HG02885 (cell line): ENCODE results near the gene PSMG4.

Experiments used
- ATAC-seq: cut with Tn5 transposase; IDR thresholded peaks from one replicate; pipeline ENCODE4 v1.9.1; 2021; ENCODE audit warnings: mild to moderate bottlenecking; ENCODE audit not compliant: unreplicated experiment, poor library complexity

Gene PSMG4

DNA sequence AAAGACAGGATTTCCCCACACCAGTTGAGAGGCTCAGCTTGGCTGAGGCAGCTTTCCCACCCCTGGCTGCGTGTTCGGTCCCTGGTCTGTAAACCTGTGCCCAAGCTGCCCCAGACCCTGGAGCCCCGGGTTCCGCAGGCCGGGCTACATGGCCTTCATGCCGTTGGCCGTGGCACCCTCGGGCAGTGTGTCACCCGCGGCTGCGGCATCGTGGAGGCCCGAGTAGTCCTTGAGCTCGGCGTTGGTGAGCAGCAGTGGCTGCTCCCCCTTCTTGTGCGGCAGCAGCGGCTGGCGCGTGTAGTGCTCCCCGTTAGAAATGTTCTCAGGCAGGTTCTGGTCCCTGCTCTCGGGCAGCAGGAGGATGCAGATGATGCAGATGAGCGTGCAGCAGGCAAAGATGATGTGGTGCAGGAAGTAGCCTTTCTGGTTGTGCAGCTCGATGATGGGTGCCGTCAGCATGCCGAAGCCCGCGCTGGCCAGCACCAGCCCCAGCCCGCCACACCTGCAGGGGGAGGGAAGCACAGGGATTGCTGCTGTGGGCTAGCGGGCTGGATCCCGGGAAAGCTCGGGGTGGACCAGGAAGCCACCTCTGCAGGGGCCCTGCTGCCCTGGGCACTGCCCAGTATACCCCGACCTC, 14.3 kb downstream of the PSMG4 start:
- ATAC-seq = no peak

DNA sequence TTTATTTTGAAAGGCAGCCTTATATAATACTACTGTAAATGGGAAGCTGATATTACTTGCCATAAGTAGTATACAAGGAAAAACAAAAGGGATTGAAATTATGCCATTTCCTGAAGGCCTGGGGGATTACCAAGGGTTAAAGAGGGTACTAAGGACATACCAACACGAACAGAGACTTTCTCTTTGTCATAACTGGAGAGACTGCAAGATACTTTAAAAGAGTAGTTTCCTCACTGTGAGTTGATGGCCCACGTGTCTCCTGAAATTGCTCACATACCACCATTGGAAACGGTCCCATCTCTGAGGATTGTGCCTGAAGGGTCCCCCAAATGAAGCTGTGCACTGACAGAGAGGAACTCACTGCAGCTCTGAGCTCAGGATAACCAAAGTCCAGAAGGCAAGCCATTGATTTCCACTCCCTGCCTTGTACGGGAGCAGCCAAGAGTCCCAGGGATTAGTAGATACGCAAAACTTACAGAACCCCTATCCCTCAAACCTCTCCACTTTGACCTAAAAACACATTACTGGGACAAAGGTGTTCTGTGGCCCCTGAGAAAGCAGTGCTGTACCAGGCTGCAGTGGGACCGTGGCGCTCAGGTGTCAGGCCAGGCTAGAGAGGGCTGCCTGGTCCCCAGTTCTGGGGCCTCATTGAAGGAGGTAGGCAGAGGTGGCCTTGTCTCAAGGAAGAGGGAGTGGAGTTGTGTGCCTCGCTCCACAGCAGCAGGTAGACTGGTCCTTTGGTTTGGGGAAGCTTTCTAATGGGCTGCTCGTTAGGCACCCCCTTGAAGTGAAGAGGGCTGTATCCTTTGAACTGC, 15.2 kb downstream of the PSMG4 start:
- ATAC-seq = no peak

DNA sequence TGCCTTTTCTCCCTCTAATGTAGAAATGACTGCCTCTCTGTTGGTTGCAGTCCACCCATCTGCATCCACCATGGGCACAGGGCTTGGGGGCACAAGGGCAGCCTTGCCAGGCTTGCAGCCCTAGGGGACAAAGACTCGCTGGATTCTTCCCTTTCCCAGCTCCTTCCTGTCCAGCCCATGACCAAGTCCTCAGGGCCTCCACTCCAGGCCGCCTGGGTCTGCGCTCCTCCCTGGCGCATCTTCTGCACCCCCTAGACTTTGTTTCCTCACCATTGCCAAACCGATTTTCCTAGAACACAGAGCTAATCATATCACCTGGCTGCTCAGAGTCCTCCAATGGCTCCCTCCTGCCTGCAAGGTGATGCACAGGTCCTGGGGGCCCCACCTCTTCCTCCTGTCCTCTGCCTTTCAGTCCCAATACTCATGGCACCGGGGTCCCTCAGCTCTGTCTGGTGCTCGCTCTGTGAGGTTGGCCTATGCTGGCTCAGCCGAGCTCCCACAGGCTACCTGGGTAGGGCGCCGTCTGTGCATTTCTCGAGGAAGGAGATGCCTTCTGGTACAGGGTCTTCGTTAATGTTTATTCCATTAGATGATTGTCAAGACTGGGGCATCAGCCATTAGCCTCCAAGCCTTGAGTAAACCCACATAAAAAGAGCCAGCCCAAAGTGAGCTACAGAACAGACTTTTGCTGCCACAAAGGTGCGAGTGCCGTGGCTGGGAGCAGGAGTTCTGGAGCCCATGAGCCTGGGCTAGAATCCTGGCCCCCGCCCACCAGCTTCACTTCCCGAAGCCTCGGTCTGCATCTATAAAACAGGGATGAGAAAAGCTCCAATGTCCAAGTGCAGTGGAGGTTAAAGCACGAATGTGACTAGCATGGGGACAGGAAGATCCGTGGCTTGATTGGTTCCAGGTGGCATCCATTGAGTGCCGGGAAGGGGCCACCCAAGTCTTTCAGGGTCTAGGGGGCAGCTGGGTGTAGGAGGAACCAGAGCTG, 17.7 kb downstream of the PSMG4 start:
- no peak for ATAC-seq

DNA sequence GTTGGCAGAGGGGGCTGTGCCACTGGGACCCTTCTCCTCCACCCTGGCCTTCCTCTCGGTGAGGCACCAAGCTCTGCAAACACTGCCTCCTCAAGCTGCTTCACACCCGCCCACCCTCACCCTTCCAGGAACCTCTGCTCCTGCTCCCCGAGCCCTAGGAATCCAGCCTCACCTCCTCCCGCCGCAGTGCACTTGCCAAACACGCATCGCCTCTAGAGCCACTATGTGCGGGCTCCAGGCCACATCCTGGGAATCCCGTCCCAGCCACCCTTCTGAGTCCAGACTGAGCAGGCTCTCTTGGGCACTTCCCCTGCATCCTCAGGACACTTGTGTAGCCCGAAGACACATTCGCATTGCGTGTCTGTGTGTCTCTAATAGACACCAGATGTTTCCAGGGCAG, 18.5 kb downstream of the PSMG4 start:
- ATAC-seq = no peak

DNA sequence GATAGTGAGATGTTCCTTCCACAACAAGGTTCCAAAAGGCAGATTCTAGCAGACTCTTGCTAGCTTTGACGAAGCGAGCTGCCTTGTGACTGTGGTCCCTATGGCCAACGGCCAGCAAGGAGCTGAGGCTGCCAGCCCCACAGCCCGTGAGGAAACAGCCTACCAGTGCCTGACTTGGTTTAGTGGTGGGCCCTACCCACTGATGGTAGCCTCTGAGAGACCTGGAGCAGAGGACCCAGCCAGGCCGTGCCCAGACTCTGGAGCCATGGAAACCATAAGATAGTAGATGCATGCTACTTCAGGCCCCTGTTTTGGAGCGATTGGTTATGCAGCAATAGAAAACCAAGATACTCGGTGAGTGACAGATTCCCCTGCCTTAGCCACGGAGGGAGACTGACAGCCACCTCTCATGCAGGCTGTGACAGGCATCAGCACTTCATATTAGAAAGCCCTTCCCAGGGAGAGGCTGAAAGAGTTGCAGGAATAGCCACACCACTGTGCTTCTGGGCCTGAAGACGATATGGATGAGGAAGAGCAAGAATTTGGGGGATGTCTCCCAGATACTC, 19.2 kb downstream of the PSMG4 start:
- no peak for ATAC-seq

DNA sequence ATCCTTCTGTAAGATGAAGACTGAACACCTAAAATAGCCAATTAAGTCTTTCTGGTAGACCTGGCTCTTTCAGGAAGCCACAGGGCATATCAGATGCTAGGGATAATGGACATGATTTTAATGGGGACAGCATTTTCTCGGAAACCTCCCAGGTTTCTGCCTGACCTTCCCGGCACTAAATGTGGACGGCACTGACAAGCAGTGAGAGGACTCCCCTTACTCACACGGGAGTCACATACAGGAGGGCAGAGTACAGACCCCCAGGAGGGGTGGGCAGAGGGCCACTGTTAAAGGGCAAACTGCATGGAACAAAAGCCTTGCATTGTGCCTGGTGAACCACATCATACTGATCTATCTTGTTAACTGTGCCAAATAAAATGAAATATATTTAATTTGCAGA, 19.9 kb downstream of the PSMG4 start:
- no peak for ATAC-seq

DNA sequence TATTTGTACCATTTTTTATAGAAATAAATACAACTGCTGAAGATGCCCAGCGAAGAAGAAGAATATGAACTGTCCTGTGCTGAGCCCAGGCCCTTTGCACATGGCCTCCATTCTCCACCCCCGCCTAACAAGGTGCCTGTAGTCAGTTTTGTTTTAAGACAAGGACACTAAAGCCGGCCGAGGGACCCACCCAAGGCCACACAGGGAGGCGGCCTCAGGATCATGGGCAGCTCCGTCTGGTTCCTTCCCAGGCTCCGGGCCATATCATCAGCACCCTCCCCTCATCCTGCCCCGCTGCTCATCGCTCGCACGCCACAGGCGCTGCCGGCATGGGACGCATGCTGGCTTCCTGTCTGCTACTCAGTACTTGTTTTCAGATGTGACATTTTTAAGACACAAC, 21.3 kb downstream of the PSMG4 start:
- ATAC-seq = no peak

DNA sequence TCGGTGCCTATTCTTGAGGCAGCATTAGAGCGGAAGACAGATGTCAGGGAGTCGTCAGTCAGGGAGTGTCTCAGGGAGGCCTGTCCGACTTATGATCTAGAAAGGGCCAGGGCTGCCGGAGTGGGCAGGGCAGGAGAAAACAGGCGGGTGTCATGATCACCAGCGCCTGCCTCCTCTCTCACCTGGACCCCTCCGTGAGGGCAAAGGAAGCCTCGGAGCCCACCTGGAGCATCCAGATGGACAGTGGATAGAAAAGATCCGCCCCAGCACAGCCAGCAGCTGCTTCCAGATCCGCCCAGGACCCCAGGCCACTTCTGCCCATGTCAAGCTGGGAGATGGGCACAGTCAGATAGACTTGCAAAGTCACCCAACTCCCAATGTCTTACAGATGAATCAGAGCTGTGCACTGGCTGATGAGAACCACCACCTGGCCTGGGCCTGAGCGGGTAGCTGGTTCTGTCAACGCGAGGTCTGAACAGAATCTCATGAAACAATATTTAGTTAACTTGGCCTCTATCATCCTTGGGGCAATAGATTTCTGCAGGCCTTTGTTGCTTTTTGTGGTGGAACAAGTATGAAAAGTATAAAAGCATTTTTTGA, 22.2 kb downstream of the PSMG4 start:
- ATAC-seq = no peak

DNA sequence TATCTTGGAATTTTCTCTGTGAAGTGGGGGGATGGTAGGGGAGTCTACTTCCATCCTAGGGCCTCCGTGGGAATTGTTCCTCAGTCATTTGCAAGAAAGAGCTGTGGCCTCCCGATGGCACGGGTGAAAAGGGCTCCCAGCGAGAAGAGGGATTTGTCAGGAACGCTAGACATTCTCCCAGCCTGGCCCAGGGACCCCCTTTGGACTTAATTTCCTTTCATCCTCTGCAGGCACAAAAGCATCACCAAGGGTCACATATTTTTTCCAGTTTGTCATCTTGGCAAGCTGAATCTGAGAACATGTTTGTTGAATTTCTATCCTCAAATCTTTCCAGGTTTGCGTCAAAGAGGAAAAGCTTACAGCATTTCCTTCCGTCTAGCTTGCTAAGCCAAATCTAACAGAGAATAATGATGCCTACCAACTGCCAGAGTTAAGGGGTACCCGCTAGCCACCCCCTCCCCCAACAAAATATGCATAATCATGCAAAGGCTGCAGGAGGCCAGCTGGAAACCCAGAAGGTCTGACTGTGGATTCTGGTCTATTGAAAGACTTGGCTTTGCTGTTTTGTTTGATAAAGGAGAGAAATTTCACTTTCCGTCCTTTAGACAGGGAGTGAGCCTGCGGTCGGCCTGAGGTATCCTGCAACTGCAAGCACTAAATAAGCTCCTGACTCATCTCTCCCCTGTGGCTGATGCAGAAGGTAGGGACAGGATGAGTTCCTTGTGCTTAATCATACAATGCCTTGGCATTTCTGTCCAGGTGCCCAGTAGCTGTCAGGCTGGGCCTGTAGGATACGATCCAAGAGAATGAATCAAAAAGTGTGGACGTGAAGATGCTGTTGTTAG, 23.1 kb downstream of the PSMG4 start:
- no peak for ATAC-seq

DNA sequence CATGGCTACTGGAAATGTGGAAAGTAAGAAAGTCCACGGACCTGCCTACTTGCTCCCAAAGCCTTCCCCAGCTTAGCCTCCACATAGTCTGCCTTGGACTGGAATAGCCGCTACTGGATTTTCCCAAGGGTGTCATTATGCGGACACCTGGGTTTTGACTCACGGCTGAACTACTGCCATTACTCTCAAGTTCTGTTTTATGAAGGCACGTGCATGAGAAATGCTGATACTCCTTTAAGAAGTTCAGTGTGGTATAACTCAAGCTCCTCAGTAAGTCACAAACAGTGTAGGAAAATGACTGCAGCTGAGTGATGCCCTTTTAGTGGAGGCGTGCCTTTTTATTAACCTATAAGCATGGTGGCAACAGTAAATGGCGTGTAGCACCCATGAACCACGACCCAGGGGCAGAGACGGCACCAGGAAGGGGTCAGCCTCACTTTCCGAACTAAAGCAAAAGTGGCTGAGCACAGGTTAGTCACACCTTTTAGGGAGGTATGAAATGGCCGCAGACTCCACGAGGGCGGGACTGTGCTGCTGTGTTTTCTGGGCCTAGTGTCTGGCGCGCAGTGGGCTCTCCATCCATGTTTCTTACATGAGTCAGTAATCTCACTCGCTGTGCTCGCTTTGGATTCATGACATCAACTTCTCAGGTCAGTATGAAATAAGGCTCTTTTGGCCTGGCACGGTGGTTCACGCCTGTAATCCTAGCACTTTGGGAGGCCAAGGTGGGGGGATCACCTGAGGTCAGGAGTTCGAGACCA, 23.9 kb downstream of the PSMG4 start:
- no peak for ATAC-seq

DNA sequence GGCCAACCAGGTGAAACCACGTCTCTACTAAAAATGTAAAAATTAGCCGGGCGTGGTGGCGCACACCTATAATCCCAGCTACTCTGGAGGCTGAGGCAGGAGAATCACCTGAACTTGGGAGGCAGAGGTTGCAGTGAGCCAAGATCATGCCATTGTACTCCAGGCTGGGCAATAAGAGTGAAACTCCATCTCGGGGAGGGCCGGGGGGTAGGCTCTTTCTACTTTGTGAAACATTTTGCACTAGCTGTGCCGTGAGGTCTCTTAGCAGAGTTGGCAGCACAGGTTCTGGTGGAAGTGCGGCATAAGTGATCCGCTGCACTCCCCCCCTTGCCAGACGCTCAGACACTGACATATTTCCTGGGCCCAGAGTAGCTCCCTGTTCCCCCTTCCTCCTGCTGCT, 24.5 kb downstream of the PSMG4 start:
- no peak for ATAC-seq

DNA sequence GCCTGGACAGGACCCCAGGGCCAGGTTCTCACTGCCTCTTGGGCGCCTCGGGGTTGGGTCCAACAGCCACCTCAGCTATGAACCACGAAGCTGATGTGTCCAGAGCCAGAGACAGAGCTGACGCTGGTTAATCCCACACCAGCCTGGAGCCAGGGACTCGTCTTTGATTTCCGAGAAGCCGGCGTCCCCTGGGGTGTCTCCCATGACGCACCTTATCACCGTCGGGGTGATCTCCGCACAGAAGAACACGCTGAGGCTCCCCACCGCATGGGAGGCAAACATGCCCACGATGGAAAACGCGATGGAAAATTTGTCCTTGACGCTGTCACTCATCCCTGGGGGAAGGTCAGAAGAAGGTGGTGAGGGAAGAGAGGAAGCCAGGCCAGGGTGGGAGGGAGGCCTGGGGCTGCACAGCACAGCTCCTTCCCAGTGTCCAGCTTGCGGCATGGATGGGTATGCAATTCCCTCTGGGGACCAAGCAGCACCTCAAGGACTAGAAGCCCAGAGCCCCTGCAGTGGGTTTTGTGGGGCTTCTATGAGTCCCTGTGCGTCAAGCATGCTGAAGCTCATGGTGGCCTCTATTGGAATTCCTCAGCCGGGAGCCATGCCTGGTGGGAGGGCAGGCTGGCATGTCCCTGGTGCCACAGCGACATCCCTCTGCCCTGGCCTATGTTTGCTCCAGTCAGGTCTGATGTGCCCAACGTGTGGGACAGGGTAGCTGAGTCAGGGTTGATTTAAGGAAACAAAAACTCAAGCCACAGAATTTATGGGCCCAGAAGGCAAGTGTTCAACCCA, 25.1 kb downstream of the PSMG4 start:
- ATAC-seq = no peak

DNA sequence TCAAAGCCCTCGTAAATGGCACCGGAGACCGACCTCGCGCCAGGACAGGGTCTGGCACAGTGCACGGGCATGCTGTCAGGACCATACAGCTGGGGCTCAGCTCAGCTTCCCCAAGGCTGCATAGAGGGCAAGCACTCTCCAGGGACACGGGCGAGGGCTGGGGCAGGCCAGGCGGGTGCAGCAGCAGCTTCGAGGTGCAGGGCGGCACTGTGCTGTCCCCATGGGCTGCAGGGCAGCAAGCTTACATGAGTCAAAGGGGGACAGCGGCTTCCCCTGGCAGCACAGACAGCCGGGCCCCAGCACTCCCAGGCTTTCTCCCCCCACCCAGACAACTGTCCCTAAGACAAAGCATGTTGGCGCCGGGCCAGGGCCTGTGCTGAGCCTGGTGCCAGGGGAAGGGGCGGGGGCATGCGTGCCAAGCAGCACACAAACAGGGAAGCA, 25.7 kb downstream of the PSMG4 start:
- no peak for ATAC-seq

DNA sequence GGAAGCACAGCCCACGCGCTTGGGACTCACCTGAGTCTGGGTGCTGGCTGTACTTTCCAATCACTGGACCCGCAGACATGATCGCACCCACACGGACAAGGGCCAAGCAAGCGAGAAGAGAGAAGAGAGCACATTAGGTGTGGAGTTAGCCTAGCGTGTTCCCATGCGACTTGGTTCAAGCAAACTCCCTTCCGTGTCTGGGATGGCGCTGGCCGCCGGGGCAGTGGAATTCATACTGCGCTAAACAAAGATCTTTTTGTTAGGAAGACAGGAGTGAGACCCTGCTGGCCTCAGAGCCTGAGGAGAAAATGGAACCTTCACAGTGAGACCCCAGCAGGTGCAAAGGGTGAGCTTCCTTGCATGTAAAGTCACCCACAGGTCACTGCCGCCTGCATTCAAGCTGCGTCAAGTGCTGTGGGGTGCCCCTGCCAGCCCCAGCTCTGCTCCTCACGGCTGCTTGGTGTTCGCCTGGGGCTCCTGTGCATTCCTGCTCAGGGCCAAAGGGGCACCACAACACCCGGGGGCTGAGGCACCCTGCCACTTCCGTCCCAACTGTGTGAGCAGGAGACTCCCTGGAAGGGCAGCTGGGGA, 26.4 kb downstream of the PSMG4 start:
- no peak for ATAC-seq

DNA sequence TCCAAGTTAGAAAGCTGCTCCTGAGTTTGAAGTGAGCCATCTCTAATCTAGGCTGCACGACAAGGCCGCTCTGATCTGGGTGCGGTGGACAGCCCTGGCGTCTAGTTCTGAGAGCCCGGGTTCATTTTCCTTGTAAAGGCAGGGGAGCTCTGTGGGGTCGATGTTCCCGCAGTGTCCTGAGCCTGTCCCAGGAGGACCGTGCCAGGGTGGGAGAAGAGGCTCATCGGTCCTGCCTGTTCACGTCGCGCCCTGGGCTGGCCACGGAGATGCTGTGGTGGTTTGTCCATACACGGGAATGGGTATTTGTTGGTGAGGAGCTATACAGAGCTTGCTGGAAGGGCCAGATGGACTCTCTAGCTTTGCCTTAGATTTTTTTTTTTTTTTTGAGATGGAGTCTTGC, 27.0 kb downstream of the PSMG4 start:
- ATAC-seq = no peak

DNA sequence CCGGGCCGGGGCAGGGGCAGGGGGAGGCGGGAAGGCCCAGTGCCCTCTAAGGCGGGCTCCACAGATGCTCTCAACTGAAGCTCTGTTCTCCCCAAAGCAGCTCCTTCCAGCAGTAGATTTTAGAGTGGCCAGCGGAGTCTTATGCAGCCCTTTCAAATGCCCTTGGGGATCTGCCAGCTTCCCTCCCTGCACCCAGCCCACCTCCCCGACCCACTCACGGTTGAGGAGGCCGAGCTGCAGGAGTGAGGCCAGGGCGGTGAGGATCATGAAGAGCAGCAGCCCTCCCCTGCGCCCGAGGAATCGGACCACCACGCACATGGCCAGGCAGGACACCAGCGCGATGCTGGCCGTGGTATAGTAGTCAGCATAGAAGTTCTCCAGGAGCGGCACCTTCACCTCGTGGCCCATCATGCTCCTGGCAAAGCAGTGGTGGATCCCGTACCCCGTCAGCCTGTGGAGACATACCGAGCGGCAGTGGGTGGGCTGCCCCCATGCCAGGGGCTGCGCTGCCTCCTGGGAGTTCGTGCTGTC, 28.0 kb downstream of the PSMG4 start:
- ATAC-seq = no peak

DNA sequence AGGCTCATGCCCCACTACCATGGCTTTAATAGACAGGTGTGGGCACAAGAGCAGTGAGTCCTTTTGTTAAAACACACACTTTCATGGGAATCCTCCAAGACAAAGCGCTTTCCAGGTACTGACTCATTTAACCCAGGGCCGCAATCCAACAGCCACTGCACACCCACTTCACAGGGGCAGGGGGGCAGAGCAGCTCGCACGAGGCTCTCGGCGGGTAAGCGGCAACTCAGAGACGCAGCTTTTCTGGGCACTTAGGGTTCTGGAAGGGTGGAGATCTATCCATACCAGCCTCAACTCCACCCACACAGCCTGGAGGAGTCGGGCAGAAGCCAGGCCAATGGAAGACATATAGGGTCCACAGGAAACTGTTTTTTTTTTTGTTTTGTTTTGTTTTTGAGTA, 28.6 kb downstream of the PSMG4 start:
- no peak for ATAC-seq
